GM23248 (cell line): Measurements from ENCODE around the gene ZSWIM4. TPM values are rescaled to one million over a fixed set of nuclear protein-coding genes. Genes with fewer than 3 reads are reported as not detected.

ENCODE experiments used
- DNase-seq: peaks from one replicate; pipeline ENCODE4 v3.0.0-alpha.2; 2015
- H2AFZ ChIP-seq: fragments of 200-600 bp; sonication (generic); 2 replicates; pipeline ENCODE4 v1.6.1; 2016; ENCODE audit warnings: antibody characterized with exemption
- H3F3A ChIP-seq: fragments of 200-600 bp; sonication (generic); 2 replicates; pipeline ENCODE4 v1.6.1; 2016; ENCODE audit warnings: mild to moderate bottlenecking, antibody characterized with exemption, mixed run types; ENCODE audit not compliant: insufficient read depth
- H3K27ac ChIP-seq: fragments of 200-600 bp; sonication (generic); 2 replicates; pipeline ENCODE4 v1.5.1; 2016; ENCODE audit warnings: mild to moderate bottlenecking
- H3K27me3 ChIP-seq: fragments of 200-600 bp; sonication (generic); replicated peaks from 2 replicates; pipeline ENCODE4 v1.6.1; 2016; ENCODE audit warnings: mild to moderate bottlenecking; ENCODE audit not compliant: insufficient read depth
- H3K36me3 ChIP-seq: fragments of 200-600 bp; sonication (generic); 2 replicates; pipeline ENCODE4 v1.6.1; 2016; ENCODE audit warnings: low read depth, mild to moderate bottlenecking
- H3K4me1 ChIP-seq: fragments of 200-600 bp; sonication (generic); 2 replicates; pipeline ENCODE4 v1.6.1; 2016; ENCODE audit warnings: mild to moderate bottlenecking; ENCODE audit not compliant: insufficient read depth
- H3K4me2 ChIP-seq: fragments of 200-600 bp; sonication (generic); one replicate; pipeline ENCODE4 v1.6.1; 2016; ENCODE audit warnings: mild to moderate bottlenecking; ENCODE audit not compliant: unreplicated experiment
- H3K4me3 ChIP-seq: fragments of 200-600 bp; sonication (generic); 2 replicates; pipeline ENCODE4 v1.5.1; 2016; ENCODE audit warnings: mild to moderate bottlenecking
- H3K79me2 ChIP-seq: fragments of 200-600 bp; sonication (generic); 2 replicates; pipeline ENCODE4 v1.6.1; 2016; ENCODE audit warnings: mild to moderate bottlenecking; ENCODE audit not compliant: insufficient read depth
- H3K9ac ChIP-seq: fragments of 200-600 bp; sonication (generic); 2 replicates; pipeline ENCODE4 v1.6.1; 2016; ENCODE audit warnings: mild to moderate bottlenecking
- H3K9me2 ChIP-seq: fragments of 200-600 bp; sonication (generic); 2 replicates; pipeline ENCODE4 v1.6.1; 2016; ENCODE audit warnings: mixed run types, mild to moderate bottlenecking, moderate library complexity; ENCODE audit not compliant: insufficient read depth
- H3K9me3 ChIP-seq: fragments of 200-600 bp; sonication (generic); one replicate; pipeline ENCODE4 v1.6.1; 2017; ENCODE audit warnings: low read depth
- H4K20me1 ChIP-seq: fragments of 200-600 bp; sonication (generic); 2 replicates; pipeline ENCODE4 v1.6.0; 2016; ENCODE audit not compliant: insufficient read depth
- EZH2 ChIP-seq: fragments of 200-600 bp; sonication (generic); IDR thresholded peaks from 2 replicates; pipeline ENCODE4 v1.6.1; 2018; ENCODE audit warnings: antibody characterized with exemption, mild to moderate bottlenecking; ENCODE audit not compliant: insufficient read depth, poor library complexity, severe bottlenecking
- EZH2phosphoT487 ChIP-seq: fragments of 200-600 bp; sonication (generic); IDR thresholded peaks from 2 replicates; pipeline ENCODE4 v1.6.1; 2018; ENCODE audit warnings: antibody characterized with exemption, moderate library complexity, mild to moderate bottlenecking, low read depth; ENCODE audit not compliant: insufficient read depth
- WGBS, 2 experiments: methylation state at CpG; one replicate each; pipeline ENCODE4 v1.1.6; 2015 to 2017; ENCODE audit warnings: low lambda C conversion rate in 2 of 2, low coverage in 1 of 2; ENCODE audit errors: missing lambda C conversion rate in 2 of 2; 5-methylcytosine and 5-hydroxymethylcytosine counted together
- in situ Hi-C: fragments of 300-500 bp; cut with MboI; formaldehyde crosslinking; loops from 2 replicates; pipeline ENCODE4 v1.15.0; 2020
- polyA plus RNA-seq: library from polyadenylated mRNA; unstranded; fragments of >200 nt; fragmentation: Nextera tagmentation; extraction: Ambion mirVana; gene quantifications from 2 replicates; pipeline ENCODE4 v1.2.1, GENCODE V29; 2016
- total RNA-seq: library from RNA; depleted of rRNA; stranded (reverse); fragments of >200 nt; shearing (Covaris generic); gene quantifications from 2 replicates; pipeline ENCODE4 v1.2.3, GENCODE V29; 2014

The ZSWIM4 gene
- total and polyA plus RNA-seq, 2 experiments from 2014 or later: 0.81 to 2.9 TPM

- Histone ChIP-seq H3K27me3 (no peaks in the 10 kb centered on the region), H4K20me1 (no peaks in the 10 kb centered on the region), H3K4me1 (peaks cover 8% of the 10 kb centered on the region), H3K4me3 (peak overlapping the region; percentile 71), H3K27ac (peak overlapping the region; percentile 97), H3K4me2 (peak overlapping the region; percentile 80), H3K9me3 (no peaks in the 10 kb centered on the region), H3K9ac (peak overlapping the region; percentile 92), H3K79me2 (peaks cover 5% of the 10 kb centered on the region; the same call in 1 of the 2 replicates), H3K36me3 (no peaks in the 10 kb centered on the region), H2AFZ (peak overlapping the region; percentile 21), H3K9me2 (no peaks in the 10 kb centered on the region), H3F3A (peaks cover 36% of the 10 kb centered on the region)
- TF ChIP-seq EZH2phosphoT487 (no peak), EZH2 (no peak)
- peak; percentile 92 for DNase-seq
- 1% methylated on average over 16 to 27 of the region's 27 CpGs for WGBS, 2 experiments
- in situ Hi-C loops: loop anchor here (10.0 kb wide), 1 partner anchor 77 kb away; no protein-coding TSS in a partner anchor
Observed at GRCh38 chr19:13861714-13862531, 66.7 kb downstream of the ZSWIM4 start.

- Histone ChIP-seq H3K9me3 (no peaks in the 10 kb centered on the region), H3K9me2 (no peaks in the 10 kb centered on the region), H3K36me3 (no peaks in the 10 kb centered on the region), H3K4me1 (peaks cover 8% of the 10 kb centered on the region), H3K27ac (no peak overlapping the region), H3K4me2 (no peak overlapping the region), H3K79me2 (peaks cover 5% of the 10 kb centered on the region; the same call in 1 of the 2 replicates), H2AFZ (peak overlapping the region; percentile 60; the same call in 1 of the 2 replicates), H3K9ac (peak overlapping the region; percentile 64; the same call in 1 of the 2 replicates), H3K27me3 (no peaks in the 10 kb centered on the region), H3F3A (peaks cover 36% of the 10 kb centered on the region), H3K4me3 (peak overlapping the region; percentile 58; the same call in 1 of the 2 replicates), H4K20me1 (no peaks in the 10 kb centered on the region)
- DNase-seq: no peak
- TF ChIP-seq EZH2phosphoT487: no peak
- TF ChIP-seq EZH2: no peak
- in situ Hi-C loops: loop anchor here (10.0 kb wide), 1 partner anchor 79 kb away; no protein-coding TSS in a partner anchor
- 53 to 57% methylated on average over 13 of the region's 13 CpGs for WGBS, 2 experiments
Observed at GRCh38 chr19:13864046-13864666, 68.9 kb downstream of the ZSWIM4 start.

GRCh38 chr19:13864667-13865570, 69.7 kb downstream of the ZSWIM4 start:
- peak overlapping the region; percentile 60 for H2AFZ ChIP-seq
- no peak for TF ChIP-seq EZH2
- no peak for TF ChIP-seq EZH2phosphoT487
- in situ Hi-C loops: loop anchor here (10.0 kb wide), 1 partner anchor 80 kb away; no protein-coding TSS in a partner anchor

More at GRCh38 chr19:13864667-13865570, 69.7 kb downstream of the ZSWIM4 start:
- Histone ChIP-seq H3K9me3 (no peaks in the 10 kb centered on the region), H3K36me3 (no peaks in the 10 kb centered on the region), H3K79me2 (peaks cover 5% of the 10 kb centered on the region; the same call in 1 of the 2 replicates), H3F3A (peaks cover 32% of the 10 kb centered on the region), H3K4me2 (no peak overlapping the region), H3K27me3 (no peaks in the 10 kb centered on the region), H3K4me1 (peaks cover 8% of the 10 kb centered on the region), H3K9ac (peak overlapping the region; percentile 80), H4K20me1 (no peaks in the 10 kb centered on the region), H3K27ac (no peak overlapping the region), H3K4me3 (peak overlapping the region; percentile 78), H3K9me2 (no peaks in the 10 kb centered on the region)
- no peak for DNase-seq
- 6 to 13% methylated on average over 27 to 85 of the region's 113 CpGs for WGBS, 2 experiments
